GM12873 (cell line): ENCODE measurements around the gene SLC6A8.

Experiments
- TF ChIP-seq, protein P1 (sequence below): IDR thresholded peaks from 2 replicates; pipeline ENCODE4 v1.5.1; 2012; ENCODE audit warnings: low read depth, mild to moderate bottlenecking, moderate library complexity, low read length, control low read depth; ENCODE audit not compliant: insufficient read depth; ENCODE audit errors: missing control alignments

SLC6A8 gene

DNA sequence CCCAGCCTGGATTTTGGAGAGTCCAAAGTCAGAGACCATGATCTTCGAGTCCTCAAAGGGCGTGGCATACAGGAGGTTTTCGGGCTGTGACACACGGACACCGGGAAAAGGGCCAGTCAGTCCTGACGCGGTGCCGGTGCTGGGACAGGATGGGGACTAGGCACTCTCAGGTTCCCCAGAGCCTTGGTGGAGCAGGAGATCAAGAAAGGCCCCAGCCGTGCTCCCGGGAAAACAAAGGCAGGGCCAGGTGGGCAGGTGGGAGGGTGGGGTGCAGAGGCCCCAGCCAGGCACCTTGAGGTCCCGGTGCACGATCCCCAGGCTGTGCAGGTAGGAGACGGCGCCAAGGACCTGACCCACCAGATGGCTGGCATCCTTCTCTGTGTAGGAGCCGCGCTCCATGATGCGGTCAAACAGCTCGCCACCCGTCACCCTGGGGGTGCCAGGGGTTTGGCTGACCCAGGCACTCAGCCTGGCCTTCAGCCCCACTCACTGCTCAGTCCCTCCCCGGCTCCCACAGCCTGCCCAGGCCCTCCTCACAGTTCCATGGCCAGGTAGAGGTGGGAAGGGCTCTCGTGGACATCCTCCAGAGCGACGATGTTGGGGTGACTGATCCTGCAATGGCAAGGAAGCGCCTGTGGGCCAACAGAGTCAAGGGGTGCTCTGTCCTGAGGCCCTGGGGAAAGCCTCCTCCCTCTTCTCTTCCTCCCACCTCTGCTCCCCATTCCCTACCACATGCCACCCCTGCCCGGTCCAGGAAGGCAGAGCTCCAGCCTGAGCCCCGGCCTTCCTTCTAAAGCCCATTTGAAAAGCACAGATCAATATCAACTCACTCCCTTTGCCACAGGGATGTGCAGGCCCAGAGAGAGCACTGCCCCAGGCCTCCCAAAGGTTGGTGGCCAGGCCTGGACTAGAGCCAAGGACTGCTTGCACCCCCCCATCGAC, 15.9 kb upstream of the SLC6A8 start:
- TF ChIP-seq, protein P1, sequence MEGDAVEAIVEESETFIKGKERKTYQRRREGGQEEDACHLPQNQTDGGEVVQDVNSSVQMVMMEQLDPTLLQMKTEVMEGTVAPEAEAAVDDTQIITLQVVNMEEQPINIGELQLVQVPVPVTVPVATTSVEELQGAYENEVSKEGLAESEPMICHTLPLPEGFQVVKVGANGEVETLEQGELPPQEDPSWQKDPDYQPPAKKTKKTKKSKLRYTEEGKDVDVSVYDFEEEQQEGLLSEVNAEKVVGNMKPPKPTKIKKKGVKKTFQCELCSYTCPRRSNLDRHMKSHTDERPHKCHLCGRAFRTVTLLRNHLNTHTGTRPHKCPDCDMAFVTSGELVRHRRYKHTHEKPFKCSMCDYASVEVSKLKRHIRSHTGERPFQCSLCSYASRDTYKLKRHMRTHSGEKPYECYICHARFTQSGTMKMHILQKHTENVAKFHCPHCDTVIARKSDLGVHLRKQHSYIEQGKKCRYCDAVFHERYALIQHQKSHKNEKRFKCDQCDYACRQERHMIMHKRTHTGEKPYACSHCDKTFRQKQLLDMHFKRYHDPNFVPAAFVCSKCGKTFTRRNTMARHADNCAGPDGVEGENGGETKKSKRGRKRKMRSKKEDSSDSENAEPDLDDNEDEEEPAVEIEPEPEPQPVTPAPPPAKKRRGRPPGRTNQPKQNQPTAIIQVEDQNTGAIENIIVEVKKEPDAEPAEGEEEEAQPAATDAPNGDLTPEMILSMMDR = no peak

GRCh38 chrX:153672531-153673427, 14.9 kb upstream of the SLC6A8 start:
- TF ChIP-seq, protein P1 = no peak

GRCh38 chrX:153673428-153674218, 14.1 kb upstream of the SLC6A8 start, which contains the start of gene PNCK:
Gene PNCK, minus strand, starts transcription at chrX:153673813. Its CDS starts 737 bp downstream, at chrX:153673076.
- TF ChIP-seq, protein P1 = no peak

DNA sequence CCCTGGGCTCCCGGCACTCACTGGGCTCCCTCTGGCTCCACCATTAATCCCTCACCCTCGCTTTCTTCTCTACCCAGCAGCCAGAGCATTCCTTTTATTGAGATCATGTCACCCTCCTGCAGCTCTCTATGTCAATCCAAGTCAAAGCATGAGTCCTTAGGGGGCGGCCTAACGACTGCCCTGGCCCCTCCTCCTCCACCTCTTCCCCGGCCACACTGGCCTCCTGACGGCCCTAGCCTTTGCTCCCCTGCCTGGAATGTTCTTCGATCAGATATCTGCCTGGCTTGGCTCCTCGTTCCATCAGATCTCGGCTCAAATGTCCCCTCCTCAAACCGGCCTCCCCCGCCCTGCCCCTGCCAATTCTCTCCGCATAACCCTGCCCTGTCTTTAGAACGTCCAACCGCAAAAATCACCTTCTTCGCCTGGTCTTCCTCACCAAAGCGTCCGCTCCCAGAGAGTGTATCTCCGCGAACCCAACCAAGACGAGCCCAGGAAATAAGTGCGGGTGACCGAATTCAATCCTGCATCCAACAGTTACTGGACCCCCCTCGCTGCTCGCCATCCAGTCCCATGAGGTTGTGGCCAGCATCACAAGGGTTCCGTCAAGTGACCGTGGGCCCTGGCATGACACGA, 13.4 kb upstream of the SLC6A8 start:
- TF ChIP-seq, protein P1 = no peak

GRCh38 chrX:153681175-153681574, 6.6 kb upstream of the SLC6A8 start:
- TF ChIP-seq, protein P1 = no peak

- TF ChIP-seq, protein P1 = no peak
These were observed 3.1 kb upstream of the SLC6A8 start for GRCh38 chrX:153684467-153685155.
